Heart right ventricle (tissue), 16 donors: Measurements from ENCODE around the gene ELOVL5. TPM values are rescaled to one million over a fixed set of nuclear protein-coding genes. Genes with fewer than 3 reads are reported as not detected.

Experiments used
- ATAC-seq, 8 donors: fragments of 200-7000 bp; cut with Tn5 transposase; one replicate each; pipeline ENCODE4 v1.9.1; 2020; ENCODE audit warnings: mild to moderate bottlenecking in 8 of 8, moderate library complexity in 8 of 8, moderate number of reproducible peaks in 1 of 8
- DNase-seq, 2 donors: peaks; one replicate each; pipeline ENCODE4 v3.0.0-alpha.2; 2020
- H3K27ac ChIP-seq, 10 donors: fragments of 200-600 bp; sonication (generic) in 2 of 10; one replicate each; pipeline versions ENCODE4 v1.5.0 to v1.8.0; 2020 to 2022; ENCODE audit warnings: mild to moderate bottlenecking in 3 of 10
- H3K27me3 ChIP-seq, 7 donors: fragments of 200-600 bp; one replicate each; pipeline ENCODE4 v1.8.0; 2021 to 2022; ENCODE audit warnings: mild to moderate bottlenecking in 2 of 7
- H3K36me3 ChIP-seq, 9 donors: fragments of 200-600 bp; sonication (generic) in 1 of 9; one replicate each; pipeline versions ENCODE4 v1.5.0 to v1.8.0; 2020 to 2022; ENCODE audit warnings: mild to moderate bottlenecking in 2 of 9
- H3K4me1 ChIP-seq, 9 donors: fragments of 200-600 bp; sonication (generic) in 1 of 9; one replicate each; pipeline versions ENCODE4 v1.5.0 to v1.8.0; 2020 to 2022; ENCODE audit warnings: mild to moderate bottlenecking in 4 of 9
- H3K4me3 ChIP-seq, 10 donors: fragments of 200-600 bp; sonication (generic) in 2 of 10; one replicate each; pipeline versions ENCODE4 v1.5.0 to v1.8.0; 2020 to 2022; ENCODE audit warnings: mild to moderate bottlenecking in 7 of 10, moderate library complexity in 2 of 10
- H3K9me3 ChIP-seq, 11 donors: fragments of 200-600 bp in 10 of 11; sonication (generic) in 2 of 11; one replicate each; pipeline versions ENCODE4 v1.5.0 to v1.8.0; 2013 to 2022; ENCODE audit warnings: mild to moderate bottlenecking in 2 of 11, control low read depth in 1 of 11, moderate library complexity in 1 of 11
- CTCF ChIP-seq, 9 donors: fragments of 200-600 bp; sonication (generic) in 2 of 9; IDR thresholded peaks; one replicate each; pipeline versions ENCODE4 v1.5.0 to v1.8.0; 2021 to 2022; ENCODE audit warnings: antibody characterized with exemption in 9 of 9, mild to moderate bottlenecking in 5 of 9, moderate library complexity in 1 of 9
- WGBS, 2 donors: extraction: QIAGEN DNeasy Blood & Tissue Kit; methylation state at CpG; one replicate each; pipeline ENCODE4 v1.1.7; 2013; ENCODE audit warnings: inconsistent platforms in 1 of 2; 5-methylcytosine and 5-hydroxymethylcytosine counted together
- intact Hi-C, 10 donors: fragments of 100-400 bp; cut with DNase I; formaldehyde crosslinking; loops; one replicate each; pipeline versions ENCODE4 v1.11.1 to v1.14.2; 2022
- polyA plus RNA-seq, 2 donors: library from polyadenylated mRNA; stranded (reverse); fragments of 200-250 nt; gene quantifications; one replicate each; pipeline ENCODE4 v1.2.3, GENCODE V29; 2013
- total RNA-seq, 10 donors: library from RNA; stranded (reverse); fragmentation: NEBNext Ultra II Directional in 3 of 10; extraction: Animal tissue kit (Norgen Biotek cat#: 25700) in 3 of 10; gene quantifications; one replicate each; pipeline versions ENCODE4 v1.2.1 to v1.2.4, GENCODE V29; 2021 to 2023
- donor health status: Arrhythmogenic right ventricular cardiomyopathy.
- donor health status: ischemic (EF 13 %, LVEDD 7.1; RV severe dilation, severe dysfunction).
- donor health status: healthy with polysubstance abuse.
- donor health status: DM: no; HTN: yes; CAD: no.
- donor health status: DM: no; HTN: no; CAD: no.
- donor health status: ischemic (EF 25% LVEDD 6.9; RV normal size, moderate dysfunction).
- donor health status: ischemic (EF 25% LVEDD 5.7; RV mildly dilated, moderate dysfunction).
- donor health status: healthy.
- donor health status: DM: yes; HTN: yes; CAD: no.
- donor health status: Ischemic cardiomyopathy.
- donor health status: ischemic (EF 35%, LVEDD 5.7; RV mildly dilated, moderate dysfunction).
- donor health status: nonischemic (EF 11% LVEDD 7.7; RV severe dilation, severe dysfunction).
- donor health status: DM: yes; HTN: yes; CAD: no.
- donor health status: PGD.
- donor health status: ischemic (EF 29% LVEDD 5.4; RV normal size, mild dysfunction).
- donor health status: nonischemic (EF 23%, LVEDD 6.1; RV moderate dilation, normal function).

The ELOVL5 gene
- total and polyA plus RNA-seq, 12 donors: 16.9 to 48.1 (median 29.7) TPM

GRCh38 chr6:53299331-53300005 is 49.3 kb downstream of the ELOVL5 start:
- intact Hi-C loops: loop anchor here in 9 of 10 donors (2.0 to 10.0 kb wide), 8 partner anchors 45 to 165 kb away; partner anchors contain the start of gene ELOVL5 (in 8 of the 9)
- peaks cover 11 to 98% (median 79%) of the 10 kb centered on the region in 9 donors for H3K4me1 ChIP-seq
- no peak for DNase-seq
- no peak overlapping the region for H3K4me3 ChIP-seq
- H3K27ac ChIP-seq: peak overlapping the region in 8 of 10 donors; percentile 40 to 90 (median 83)
- TF ChIP-seq CTCF (IDR thresholded peaks at IDR 0.05): no peak
- no peak for ATAC-seq
- H3K27me3 ChIP-seq: no peaks in the 10 kb centered on the region
- H3K36me3 ChIP-seq: peaks cover 0 to 11% (median 0%) of the 10 kb centered on the region in 9 donors
- H3K9me3 ChIP-seq: no peaks in the 10 kb centered on the region
- WGBS, 2 donors: 79 to 92% methylated on average over 7 of the region's 7 CpGs

GRCh38 chr6:53297004-53297403 is 51.7 kb downstream of the ELOVL5 start:
- Histone ChIP-seq H3K36me3 (peaks cover 0 to 30% (median 0%) of the 10 kb centered on the region in 9 donors), H3K4me1 (peaks cover 11 to 80% (median 57%) of the 10 kb centered on the region in 9 donors), H3K27me3 (no peaks in the 10 kb centered on the region), H3K27ac (peak overlapping the region in 6 of 10 donors; percentile 17 to 90 (median 19)), H3K4me3 (no peak overlapping the region), H3K9me3 (no peaks in the 10 kb centered on the region)
- no peak for DNase-seq
- no peak for TF ChIP-seq CTCF (IDR thresholded peaks at IDR 0.05)
- intact Hi-C loops: loop anchor here in 6 of 10 donors (5.0 to 10.0 kb wide), 5 partner anchors 48 to 122 kb away; partner anchors contain the start of gene ELOVL5 (in 4 of the 6)
- ATAC-seq: no peak
- WGBS, 2 donors: 69 to 79% methylated on average over 4 of the region's 4 CpGs

- no peak for TF ChIP-seq CTCF (IDR thresholded peaks at IDR 0.05)
- Histone ChIP-seq H3K4me1 (peaks cover 5 to 76% (median 51%) of the 10 kb centered on the region in 9 donors), H3K36me3 (peaks cover 0 to 47% (median 0%) of the 10 kb centered on the region in 9 donors), H3K4me3 (no peak overlapping the region), H3K27me3 (no peaks in the 10 kb centered on the region), H3K9me3 (no peaks in the 10 kb centered on the region), H3K27ac (no peak overlapping the region)
- ATAC-seq: no peak
- 81 to 94% methylated on average over 1 of the region's 1 CpG for WGBS, 2 donors
- intact Hi-C loops: loop anchor here in 6 of 10 donors (5.0 to 10.0 kb wide), 5 partner anchors 50 to 120 kb away; partner anchors contain the start of gene ELOVL5 (in 4 of the 6)
- no peak for DNase-seq
Measured at GRCh38 chr6:53295176-53295575, 53.6 kb downstream of the ELOVL5 start.

GRCh38 chr6:53294611-53295010 is 54.1 kb downstream of the ELOVL5 start:
- DNase-seq: no peak
- no peak overlapping the region for H3K4me3 ChIP-seq
- ATAC-seq: no peak
- 98 to 100% methylated on average over 1 of the region's 1 CpG for WGBS, 2 donors
- H3K27ac ChIP-seq: peak overlapping the region in 1 of 10 donors; percentile 5
- H3K4me1 ChIP-seq: peaks cover 4 to 73% (median 48%) of the 10 kb centered on the region in 9 donors
- H3K9me3 ChIP-seq: no peaks in the 10 kb centered on the region
- peaks cover 0 to 52% (median 0%) of the 10 kb centered on the region in 9 donors for H3K36me3 ChIP-seq
- TF ChIP-seq CTCF (IDR thresholded peaks at IDR 0.05): no peak
- intact Hi-C loops: loop anchor here in 6 of 10 donors (1.0 to 10.0 kb wide), 6 partner anchors 50 to 122 kb away; partner anchors contain the start of gene ELOVL5 (in 4 of the 6)
- no peaks in the 10 kb centered on the region for H3K27me3 ChIP-seq
